NCI-H2107 treated with DMSO at 0.1 percent for 48 hours (cell line): ENCODE measurements around the gene VPS51.
"Not testable (repeated sequence)": the region's sequence is repeated elsewhere in the genome, so short reads cannot be mapped to it uniquely, and the experiment has no call there.

ENCODE experiments used
- DNase-seq: peaks from one replicate; lab custom pipeline; 2025; ENCODE audit not compliant: unreplicated experiment; lab: John Stamatoyannopoulos, UW

VPS51 gene

GRCh38 chr11:65118097-65118837 is 22.3 kb downstream of the VPS51 start:
- DNase-seq: no peak

- not testable (repeated sequence) for DNase-seq
Measured at GRCh38 chr11:65118891-65119669, 23.1 kb downstream of the VPS51 start.

GRCh38 chr11:65119670-65119995 is 23.6 kb downstream of the VPS51 start:
- no peak for DNase-seq

- DNase-seq: no peak
Measured at GRCh38 chr11:65120831-65121230, 24.8 kb downstream of the VPS51 start.

- DNase-seq: no peak
Measured at GRCh38 chr11:65121447-65121864, 25.4 kb downstream of the VPS51 start.

GRCh38 chr11:65121865-65122696 is 26.1 kb downstream of the VPS51 start, which contains the start of the genes FAU and MRPL49:
FAU (minus strand) TSS chr11:65122134; CDS start chr11:65121813, 321 bp downstream.
MRPL49 (plus strand) TSS chr11:65122321; CDS start chr11:65122347, 26 bp downstream.
- peak; percentile 96 for DNase-seq

- DNase-seq: no peak
Measured at GRCh38 chr11:65124480-65125196, 28.6 kb downstream of the VPS51 start.

GRCh38 chr11:65125197-65126056 is 29.4 kb downstream of the VPS51 start:
- DNase-seq: no peak

- no peak for DNase-seq
Measured at GRCh38 chr11:65126624-65127274, 30.7 kb downstream of the VPS51 start.

- no peak for DNase-seq
Measured at GRCh38 chr11:65127473-65128181, 31.6 kb downstream of the VPS51 start.

- DNase-seq: no peak
Measured at GRCh38 chr11:65128182-65129145, 32.5 kb downstream of the VPS51 start.

- DNase-seq: no peak
Measured at GRCh38 chr11:65129649-65130441, 33.8 kb downstream of the VPS51 start.

GRCh38 chr11:65130631-65131416 is 34.8 kb downstream of the VPS51 start:
- DNase-seq: no peak

GRCh38 chr11:65131417-65131776 is 35.4 kb downstream of the VPS51 start:
- no peak for DNase-seq

- DNase-seq: no peak
Measured at GRCh38 chr11:65131895-65132237, 35.9 kb downstream of the VPS51 start.
